SHP77 (cell line): ENCODE results near the gene TMEM207.

Source experiments
- DNase-seq, 2 experiments: peaks; one replicate each; lab custom pipeline; 2025; lab: John Stamatoyannopoulos, UW

Gene TMEM207

GRCh38 chr3:190444576-190445145, 5.0 kb downstream of the TMEM207 start:
- DNase-seq = no peak

- DNase-seq = no peak
These were observed 5.7 kb downstream of the TMEM207 start for GRCh38 chr3:190444006-190444405.

GRCh38 chr3:190443257-190443656, 6.4 kb downstream of the TMEM207 start:
- DNase-seq = no peak

GRCh38 chr3:190442240-190442639, 7.5 kb downstream of the TMEM207 start:
- DNase-seq = no peak

- no peak for DNase-seq
These were observed 13.4 kb downstream of the TMEM207 start for GRCh38 chr3:190436331-190436730.

GRCh38 chr3:190435618-190436017, 14.1 kb downstream of the TMEM207 start:
- no peak for DNase-seq

GRCh38 chr3:190433626-190434025, 16.1 kb downstream of the TMEM207 start:
- DNase-seq = no peak

- no peak for DNase-seq
These were observed 17.5 kb downstream of the TMEM207 start for GRCh38 chr3:190432216-190432615.

- DNase-seq = no peak
These were observed 18.8 kb downstream of the TMEM207 start for GRCh38 chr3:190430906-190431305.

- DNase-seq = no peak
These were observed 20.0 kb downstream of the TMEM207 start for GRCh38 chr3:190429681-190430080.

GRCh38 chr3:190426806-190427507, 22.7 kb downstream of the TMEM207 start:
- no peak for DNase-seq

GRCh38 chr3:190425833-190426232, 23.9 kb downstream of the TMEM207 start:
- DNase-seq = no peak

GRCh38 chr3:190424478-190425439, 24.9 kb downstream of the TMEM207 start:
- peak; percentile 7 to 35 for DNase-seq

- DNase-seq = no peak
These were observed 25.6 kb downstream of the TMEM207 start for GRCh38 chr3:190424108-190424477.

- DNase-seq = no peak
These were observed 35.4 kb downstream of the TMEM207 start for GRCh38 chr3:190414297-190414696.

- DNase-seq = no peak
These were observed 45.0 kb downstream of the TMEM207 start for GRCh38 chr3:190404715-190405114.

GRCh38 chr3:190401963-190402362, 47.7 kb downstream of the TMEM207 start:
- no peak for DNase-seq

GRCh38 chr3:190399677-190400076, 50.0 kb downstream of the TMEM207 start:
- DNase-seq = no peak

- DNase-seq = no peak
These were observed 51.8 kb downstream of the TMEM207 start for GRCh38 chr3:190397889-190398288.

- no peak for DNase-seq
These were observed 53.7 kb downstream of the TMEM207 start for GRCh38 chr3:190396001-190396400.

- DNase-seq = no peak
These were observed 61.0 kb downstream of the TMEM207 start for GRCh38 chr3:190388703-190389102.

- no peak for DNase-seq
These were observed 62.0 kb downstream of the TMEM207 start, which contains the start of gene CLDN16 for GRCh38 chr3:190387578-190388213. CLDN16 (plus strand) TSS chr3:190388163; CDS start chr3:190388330, 167 bp downstream.
